ENCODE results near the gene SNRNP27.
"Not testable (repeated sequence)": the region's sequence is repeated elsewhere in the genome, so short reads cannot be mapped to it uniquely, and the experiment has no call there.

The SNRNP27 gene

GRCh38 chr2:69946351-69947324 is 52.9 kb downstream of the SNRNP27 start:
- Mint-ChIP-seq H3K9me3 (no peaks in the 10 kb centered on the region), H3K4me3 (peak overlapping the region; percentile 62), H3K27me3 (ENCODE audit: low read depth) (no peaks in the 10 kb centered on the region), H3K36me3 (ENCODE audit: low read depth) (peaks cover 26% of the 10 kb centered on the region), H3K4me1 (ENCODE audit: low read depth) (peaks cover 44% of the 10 kb centered on the region), H3K27ac (peak overlapping the region; percentile 90)
- DNase-seq (ENCODE audit: low spot score): peak; percentile 65

- H3K4me1 Mint-ChIP-seq (ENCODE audit: low read depth): peaks cover 47% of the 10 kb centered on the region
- no peaks in the 10 kb centered on the region for H3K9me3 Mint-ChIP-seq
- H3K36me3 Mint-ChIP-seq (ENCODE audit: low read depth): peaks cover 18% of the 10 kb centered on the region
- peak overlapping the region; percentile 62 for H3K4me3 Mint-ChIP-seq
- no peaks in the 10 kb centered on the region for H3K27me3 Mint-ChIP-seq (ENCODE audit: low read depth)
- H3K27ac Mint-ChIP-seq: peak overlapping the region; percentile 90
- DNase-seq (ENCODE audit: low spot score): no peak
Measured at GRCh38 chr2:69947325-69947931, 53.7 kb downstream of the SNRNP27 start.

DNA sequence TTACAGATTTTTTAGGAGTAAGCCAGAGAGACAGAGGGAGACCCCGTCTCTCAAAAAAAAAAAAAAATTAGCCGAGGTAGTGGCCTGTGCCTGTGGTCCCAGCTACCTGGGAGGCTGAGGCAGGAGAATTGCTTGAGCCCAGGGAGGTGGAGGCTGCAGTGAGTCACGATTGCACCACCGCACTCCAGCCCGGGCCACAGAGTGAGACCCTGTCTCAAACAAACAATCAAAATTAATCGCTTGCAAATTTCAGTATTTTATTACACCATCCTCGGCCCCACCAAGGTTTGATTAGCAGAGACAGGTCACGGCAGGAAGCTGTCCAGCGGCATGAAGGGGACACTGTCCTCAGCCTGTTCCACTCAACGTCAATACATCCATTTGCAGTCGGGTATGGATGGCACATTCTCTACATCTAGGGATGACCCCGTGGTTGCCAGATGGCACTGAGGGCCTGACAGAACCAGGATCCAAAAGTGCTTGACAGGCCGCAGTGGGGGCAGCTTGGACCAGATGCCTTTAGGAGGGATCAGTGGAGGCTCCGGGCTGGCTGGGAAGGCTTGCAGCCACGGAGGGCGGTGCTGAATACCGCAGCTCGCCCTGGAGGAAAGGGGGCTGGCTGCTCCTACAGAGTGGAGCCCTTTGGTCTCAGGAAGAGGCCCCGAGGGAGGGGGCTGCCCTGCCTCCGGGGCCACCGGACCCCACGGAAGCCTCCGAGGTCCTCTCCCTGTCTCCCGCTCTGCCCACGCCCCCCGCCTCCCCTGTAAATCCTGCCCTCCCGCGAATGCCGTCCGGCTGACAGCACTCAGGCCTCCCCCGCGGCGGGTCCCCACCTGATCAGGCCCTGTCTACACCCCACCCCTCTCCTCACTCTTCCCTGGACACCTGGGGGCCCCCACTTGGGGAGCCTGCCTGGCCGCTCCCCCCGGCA is 54.5 kb downstream of the SNRNP27 start:
- H3K9me3 Mint-ChIP-seq: no peaks in the 10 kb centered on the region
- no peak overlapping the region for H3K27ac Mint-ChIP-seq
- no peak overlapping the region for H3K4me3 Mint-ChIP-seq
- H3K36me3 Mint-ChIP-seq (ENCODE audit: low read depth): peaks cover 12% of the 10 kb centered on the region
- no peaks in the 10 kb centered on the region for H3K27me3 Mint-ChIP-seq (ENCODE audit: low read depth)
- H3K4me1 Mint-ChIP-seq (ENCODE audit: low read depth): peaks cover 49% of the 10 kb centered on the region
- no peak for DNase-seq (ENCODE audit: low spot score)

GRCh38 chr2:69948963-69949645 is 55.3 kb downstream of the SNRNP27 start:
- H3K27ac Mint-ChIP-seq: peak overlapping the region; percentile 34
- no peaks in the 10 kb centered on the region for H3K9me3 Mint-ChIP-seq

GRCh38 chr2:69950241-69950640 is 56.5 kb downstream of the SNRNP27 start:
- Mint-ChIP-seq H3K9me3 (no peaks in the 10 kb centered on the region), H3K27ac (no peak overlapping the region), H3K36me3 (ENCODE audit: low read depth) (peaks cover 1% of the 10 kb centered on the region), H3K4me1 (ENCODE audit: low read depth) (peaks cover 36% of the 10 kb centered on the region), H3K4me3 (no peak overlapping the region), H3K27me3 (ENCODE audit: low read depth) (no peaks in the 10 kb centered on the region)
- DNase-seq (ENCODE audit: low spot score): no peak

More at GRCh38 chr2:69948963-69949645, 55.3 kb downstream of the SNRNP27 start:
- Mint-ChIP-seq H3K36me3 (ENCODE audit: low read depth) (peaks cover 6% of the 10 kb centered on the region), H3K4me3 (no peak overlapping the region), H3K27me3 (ENCODE audit: low read depth) (no peaks in the 10 kb centered on the region), H3K4me1 (ENCODE audit: low read depth) (peaks cover 45% of the 10 kb centered on the region)
- no peak for DNase-seq (ENCODE audit: low spot score)

DNA sequence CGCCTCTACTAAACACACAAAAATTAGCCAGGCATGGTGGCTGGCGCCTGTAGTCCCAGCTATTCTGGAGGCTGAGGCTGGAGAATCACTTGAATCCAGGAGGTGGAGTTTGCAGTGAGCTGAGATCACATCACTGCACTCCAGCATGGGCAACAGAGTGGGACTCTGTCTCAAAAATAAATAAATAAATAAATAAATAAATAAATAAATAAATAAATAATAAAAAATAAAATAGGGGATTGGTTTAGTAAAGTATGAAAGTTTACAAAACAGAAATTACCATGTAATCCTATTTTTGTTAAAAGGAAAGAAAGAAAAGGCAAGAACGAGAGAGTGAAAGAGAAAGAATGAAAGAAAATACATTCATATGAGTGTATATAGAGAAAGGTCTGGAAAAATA is 56.9 kb downstream of the SNRNP27 start:
- H3K27me3 Mint-ChIP-seq (ENCODE audit: low read depth): not testable (repeated sequence)
- H3K4me1 Mint-ChIP-seq (ENCODE audit: low read depth): peaks cover 32% of the 10 kb centered on the region

DNA sequence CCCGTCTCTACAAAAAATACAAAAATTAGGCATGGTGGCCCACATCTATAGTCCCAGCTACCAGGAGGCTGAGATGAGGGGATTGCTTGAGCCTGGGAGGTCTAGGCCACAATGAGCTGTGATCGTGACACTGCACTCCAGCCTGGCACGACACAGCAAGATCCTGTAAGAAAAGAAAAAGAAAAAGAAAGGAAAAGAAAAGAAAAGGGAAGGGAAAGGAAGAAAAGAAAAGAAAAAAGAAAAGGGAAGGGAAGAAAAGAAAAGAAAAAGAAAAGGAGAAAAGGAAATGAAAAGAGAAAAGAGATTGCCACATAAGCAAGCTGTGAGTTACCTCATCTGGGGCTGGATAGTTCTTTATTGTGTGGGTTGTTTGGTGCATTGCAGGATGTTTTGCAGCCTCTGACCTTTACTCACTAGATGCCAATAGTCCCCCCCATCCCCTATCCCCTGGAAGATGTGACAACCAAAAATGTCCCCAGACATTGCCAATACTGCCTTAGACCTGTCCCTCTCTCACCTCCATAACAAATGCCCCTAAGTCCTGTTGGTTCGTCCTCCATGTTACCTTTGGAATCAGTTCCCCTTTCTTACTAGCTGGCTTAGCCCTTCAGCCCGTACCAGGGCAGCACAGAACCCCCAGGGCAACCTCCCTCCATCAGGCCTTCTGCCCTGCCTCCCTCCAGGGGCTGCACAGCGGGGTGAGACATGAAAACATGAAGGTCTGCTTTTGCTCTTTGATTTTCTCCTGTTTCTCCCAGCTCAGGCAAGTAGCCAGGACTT is 58.8 kb downstream of the SNRNP27 start:
- peak overlapping the region; percentile 21 for H3K27ac Mint-ChIP-seq

More for the DNA sequence above, 56.9 kb downstream of the SNRNP27 start:
- H3K27ac Mint-ChIP-seq: peak overlapping the region; percentile 28
- H3K4me3 Mint-ChIP-seq; H3K9me3 Mint-ChIP-seq; H3K36me3 Mint-ChIP-seq (ENCODE audit: low read depth); DNase-seq (ENCODE audit: low spot score): not testable (repeated sequence)

GRCh38 chr2:69954084-69954483 is 60.3 kb downstream of the SNRNP27 start:
- Mint-ChIP-seq H3K4me3 (no peak overlapping the region), H3K27me3 (ENCODE audit: low read depth) (peaks cover 21% of the 10 kb centered on the region), H3K36me3 (ENCODE audit: low read depth) (no peaks in the 10 kb centered on the region), H3K4me1 (ENCODE audit: low read depth) (peaks cover 8% of the 10 kb centered on the region), H3K27ac (no peak overlapping the region), H3K9me3 (no peaks in the 10 kb centered on the region)
- no peak for DNase-seq (ENCODE audit: low spot score)

More for the DNA sequence above, 58.8 kb downstream of the SNRNP27 start:
- peaks cover 13% of the 10 kb centered on the region for H3K4me1 Mint-ChIP-seq (ENCODE audit: low read depth)
- peaks cover 15% of the 10 kb centered on the region for H3K27me3 Mint-ChIP-seq (ENCODE audit: low read depth)
- no peak overlapping the region for H3K4me3 Mint-ChIP-seq
- H3K9me3 Mint-ChIP-seq: no peaks in the 10 kb centered on the region
- H3K36me3 Mint-ChIP-seq (ENCODE audit: low read depth): no peaks in the 10 kb centered on the region
- DNase-seq (ENCODE audit: low spot score): no peak

Measured in T-helper 2 cell treated with Interferon-gamma antibody and Interleukin-4, amounts not matched to agents 5 μg/mL and 100 μg/mL, for 36 hours (primary cell).